GM18511 (cell line): ENCODE measurements around the gene DTD1.

Source experiments
- ATAC-seq: cut with Tn5 transposase; IDR thresholded peaks from one replicate; pipeline ENCODE4 v1.9.1; 2021; ENCODE audit warnings: mild to moderate bottlenecking, moderate library complexity; ENCODE audit not compliant: unreplicated experiment

The DTD1 gene

GRCh38 chr20:18698735-18699380 is 111.0 kb downstream of the DTD1 start:
- no peak for ATAC-seq

- ATAC-seq: no peak
These were observed 114.1 kb downstream of the DTD1 start for GRCh38 chr20:18701969-18702368.

GRCh38 chr20:18702736-18703135 is 114.9 kb downstream of the DTD1 start:
- ATAC-seq: no peak

GRCh38 chr20:18705490-18705889 is 117.6 kb downstream of the DTD1 start:
- ATAC-seq: no peak

- no peak for ATAC-seq
These were observed 118.1 kb downstream of the DTD1 start for GRCh38 chr20:18705910-18706309.

- no peak for ATAC-seq
These were observed 124.3 kb downstream of the DTD1 start for GRCh38 chr20:18712131-18712530.

GRCh38 chr20:18712882-18713281 is 125.0 kb downstream of the DTD1 start:
- ATAC-seq: no peak

- ATAC-seq: no peak
These were observed 127.7 kb downstream of the DTD1 start for GRCh38 chr20:18715564-18715963.

GRCh38 chr20:18717062-18717461 is 129.2 kb downstream of the DTD1 start:
- ATAC-seq: no peak

- no peak for ATAC-seq
These were observed 130.3 kb downstream of the DTD1 start for GRCh38 chr20:18718129-18718528.

GRCh38 chr20:18719426-18719825 is 131.6 kb downstream of the DTD1 start:
- no peak for ATAC-seq

- no peak for ATAC-seq
These were observed 133.8 kb downstream of the DTD1 start for GRCh38 chr20:18721551-18722115.

GRCh38 chr20:18722371-18722770 is 134.5 kb downstream of the DTD1 start:
- no peak for ATAC-seq

- ATAC-seq: no peak
These were observed 136.2 kb downstream of the DTD1 start for GRCh38 chr20:18724077-18724476.

- ATAC-seq: no peak
These were observed 137.1 kb downstream of the DTD1 start for GRCh38 chr20:18724788-18725464.

- ATAC-seq: no peak
These were observed 139.2 kb downstream of the DTD1 start for GRCh38 chr20:18727032-18727508.

GRCh38 chr20:18728165-18728869 is 140.5 kb downstream of the DTD1 start:
- peak; percentile 96 for ATAC-seq

- peak; percentile 51 for ATAC-seq
These were observed 141.0 kb downstream of the DTD1 start for GRCh38 chr20:18728870-18729224.

GRCh38 chr20:18729231-18729825 is 141.5 kb downstream of the DTD1 start:
- no peak for ATAC-seq

GRCh38 chr20:18731940-18732339 is 144.1 kb downstream of the DTD1 start:
- no peak for ATAC-seq

GRCh38 chr20:18734525-18735189 is 146.8 kb downstream of the DTD1 start:
- ATAC-seq: no peak
